NCI-H460 (cell line): Measurements from ENCODE around the gene CYP19A1. TPM values are rescaled to one million over a fixed set of nuclear protein-coding genes. Genes with fewer than 3 reads are reported as not detected.

Experiments
- small RNA-seq, 2 experiments: library from RNA; depleted of rRNA; stranded (forward); fragments of <200 nt; gene quantifications; one replicate each; pipeline ENCODE3, GENCODE V24; 2014
- total RNA-seq: library from RNA; depleted of rRNA; stranded (reverse); fragments of >200 nt; shearing (Covaris generic); gene quantifications from 2 replicates; pipeline ENCODE4 v1.2.3, GENCODE V29; 2014; rRNA removed

The CYP19A1 gene
- total RNA-seq, 1 experiment from 2014 or later: 0.79 TPM

Small RNA genes within 50 kb of the gene (small RNA-seq; reads per million reads assigned to genes)
- gene AC020891.4 (0 reads per million in 2 experiments), gene MIR4713 (0.06 to 0.35 reads per million in 2 experiments), gene MIR7973-1 (0 reads per million in 2 experiments)

Other genes with a start within 250 kb of the CYP19A1 start
- gene TNFAIP8L3, start 243.7 kb downstream of the CYP19A1 start, total RNA-seq: 0.07 TPM in 1 of 2 replicates, not detected in the other
- gene GLDN, start 3.1 kb upstream of the CYP19A1 start, total RNA-seq: 4.6 and 4.9 TPM in 2 replicates